ENCODE results near the gene RPS19BP1. TPM values are rescaled to one million over a fixed set of nuclear protein-coding genes. Genes with fewer than 3 reads are reported as not detected.

The RPS19BP1 gene
- total RNA-seq, 1 experiment from 2014 or later = 85.8 TPM

GRCh38 chr22:39569066-39569465, 36.5 kb upstream of the RPS19BP1 start:
- BruUV-seq (replicated peaks) = no TSS peak
- no peak for TF ChIP-seq CTCF (IDR thresholded peaks at IDR 0.05; ENCODE audit: insufficient read depth in 1 of 2, low read depth in 1 of 2, low read length in 1 of 2, severe bottlenecking in 1 of 2, unreplicated experiment in 1 of 2)

GRCh38 chr22:39568278-39568981, 35.9 kb upstream of the RPS19BP1 start:
- intact Hi-C loops (cut with micrococcal nuclease; ENCODE audit: unreplicated experiment) = no loop called here
- H3K36me3 Mint-ChIP-seq (ENCODE audit: insufficient read depth, unreplicated experiment) = no peaks in the 10 kb centered on the region
- POLR2A ChIA-PET = no interaction called here

More at GRCh38 chr22:39569066-39569465, 36.5 kb upstream of the RPS19BP1 start:
- Histone ChIP-seq H3K4me1 (no peaks in the 10 kb centered on the region), H3K9me3 (no peaks in the 10 kb centered on the region), H3K4me3 (ENCODE audit: low read depth, low read length) (no peak overlapping the region), H3K27me3 (replicated peaks; ENCODE audit: control insufficient read depth, insufficient read depth, low read length) (no peaks in the 10 kb centered on the region), H3K36me3 (ENCODE audit: control insufficient read depth, insufficient read depth, low read length) (no peaks in the 10 kb centered on the region)
- H3K27me3 Mint-ChIP-seq (ENCODE audit: insufficient read depth, unreplicated experiment) = peaks cover 2% of the 10 kb centered on the region
- H3K4me1 Mint-ChIP-seq (ENCODE audit: low read depth, unreplicated experiment) = no peaks in the 10 kb centered on the region
- no peak overlapping the region for H3K27ac Mint-ChIP-seq (ENCODE audit: unreplicated experiment)
- H3K36me3 Mint-ChIP-seq (ENCODE audit: insufficient read depth, unreplicated experiment) = no peaks in the 10 kb centered on the region
- ChIA-PET POLR2A (no interaction called here), CTCF (no interaction called here)
- DNase-seq = no peak
- peaks cover 11% of the 10 kb centered on the region for H3K9me3 Mint-ChIP-seq (ENCODE audit: unreplicated experiment)
- intact Hi-C loops (cut with micrococcal nuclease; ENCODE audit: unreplicated experiment) = no loop called here
- no peak overlapping the region for H3K4me3 Mint-ChIP-seq (ENCODE audit: unreplicated experiment)

More at GRCh38 chr22:39568278-39568981, 35.9 kb upstream of the RPS19BP1 start:
- H3K4me1 Mint-ChIP-seq (ENCODE audit: low read depth, unreplicated experiment) = no peaks in the 10 kb centered on the region
- Histone ChIP-seq H3K9me3 (no peaks in the 10 kb centered on the region), H3K27me3 (replicated peaks; ENCODE audit: control insufficient read depth, insufficient read depth, low read length) (no peaks in the 10 kb centered on the region), H3K4me3 (ENCODE audit: low read depth, low read length) (no peak overlapping the region), H3K4me1 (no peaks in the 10 kb centered on the region), H3K36me3 (ENCODE audit: control insufficient read depth, insufficient read depth, low read length) (no peaks in the 10 kb centered on the region)
- peaks cover 11% of the 10 kb centered on the region for H3K9me3 Mint-ChIP-seq (ENCODE audit: unreplicated experiment)
- H3K4me3 Mint-ChIP-seq (ENCODE audit: unreplicated experiment) = no peak overlapping the region
- DNase-seq = no peak
- H3K27me3 Mint-ChIP-seq (ENCODE audit: insufficient read depth, unreplicated experiment) = no peaks in the 10 kb centered on the region
- no peak for TF ChIP-seq CTCF (IDR thresholded peaks at IDR 0.05; ENCODE audit: insufficient read depth in 1 of 2, low read depth in 1 of 2, low read length in 1 of 2, severe bottlenecking in 1 of 2, unreplicated experiment in 1 of 2)
- no TSS peak for BruUV-seq (replicated peaks)
- H3K27ac Mint-ChIP-seq (ENCODE audit: unreplicated experiment) = no peak overlapping the region
- CTCF ChIA-PET = no interaction called here
